B cell (primary cell): Measurements from ENCODE around the gene SGSH.

ENCODE experiments used
- CTCF ChIP-seq: fragments of 200-600 bp; IDR thresholded peaks from one replicate; pipeline ENCODE4 v1.8.0; 2022; ENCODE audit warnings: antibody characterized with exemption, mild to moderate bottlenecking
- EZH2 ChIP-seq: IDR thresholded peaks from 2 replicates; pipeline ENCODE4 v1.6.1; 2012; ENCODE audit warnings: borderline replicate concordance, low read depth, mild to moderate bottlenecking, moderate library complexity, low read length; ENCODE audit not compliant: insufficient read depth, poor library complexity, severe bottlenecking

GRCh38 chr17:80201446-80201845, 18.7 kb downstream of the SGSH start:
- TF ChIP-seq CTCF, result no peak
- no peak for TF ChIP-seq EZH2
